GM12865 (cell line): ENCODE measurements around the gene CEP128.
"Not testable (repeated sequence)": the region's sequence is repeated elsewhere in the genome, so short reads cannot be mapped to it uniquely, and the experiment has no call there.

Experiments
- DNase-seq: peaks from one replicate; pipeline ENCODE4 v3.0.0; 2010; ENCODE audit warnings: low read depth
- H3K4me3 ChIP-seq: 2 replicates; pipeline ENCODE4 v1.5.1; 2011; ENCODE audit warnings: mild to moderate bottlenecking, low read depth, low read length, control low read depth
- TF ChIP-seq, protein P1 (sequence below): IDR thresholded peaks from 2 replicates; pipeline ENCODE4 v1.5.1; 2011; ENCODE audit warnings: low read length, control low read depth, low read depth, inconsistent platforms; ENCODE audit not compliant: insufficient read depth; ENCODE audit errors: missing control alignments

CEP128 gene

GRCh38 chr14:80927083-80927989 is 14.2 kb downstream of the CEP128 start:
- no peak overlapping the region for H3K4me3 ChIP-seq
- TF ChIP-seq, protein P1, sequence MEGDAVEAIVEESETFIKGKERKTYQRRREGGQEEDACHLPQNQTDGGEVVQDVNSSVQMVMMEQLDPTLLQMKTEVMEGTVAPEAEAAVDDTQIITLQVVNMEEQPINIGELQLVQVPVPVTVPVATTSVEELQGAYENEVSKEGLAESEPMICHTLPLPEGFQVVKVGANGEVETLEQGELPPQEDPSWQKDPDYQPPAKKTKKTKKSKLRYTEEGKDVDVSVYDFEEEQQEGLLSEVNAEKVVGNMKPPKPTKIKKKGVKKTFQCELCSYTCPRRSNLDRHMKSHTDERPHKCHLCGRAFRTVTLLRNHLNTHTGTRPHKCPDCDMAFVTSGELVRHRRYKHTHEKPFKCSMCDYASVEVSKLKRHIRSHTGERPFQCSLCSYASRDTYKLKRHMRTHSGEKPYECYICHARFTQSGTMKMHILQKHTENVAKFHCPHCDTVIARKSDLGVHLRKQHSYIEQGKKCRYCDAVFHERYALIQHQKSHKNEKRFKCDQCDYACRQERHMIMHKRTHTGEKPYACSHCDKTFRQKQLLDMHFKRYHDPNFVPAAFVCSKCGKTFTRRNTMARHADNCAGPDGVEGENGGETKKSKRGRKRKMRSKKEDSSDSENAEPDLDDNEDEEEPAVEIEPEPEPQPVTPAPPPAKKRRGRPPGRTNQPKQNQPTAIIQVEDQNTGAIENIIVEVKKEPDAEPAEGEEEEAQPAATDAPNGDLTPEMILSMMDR, result no peak
- DNase-seq, result no peak

DNA sequence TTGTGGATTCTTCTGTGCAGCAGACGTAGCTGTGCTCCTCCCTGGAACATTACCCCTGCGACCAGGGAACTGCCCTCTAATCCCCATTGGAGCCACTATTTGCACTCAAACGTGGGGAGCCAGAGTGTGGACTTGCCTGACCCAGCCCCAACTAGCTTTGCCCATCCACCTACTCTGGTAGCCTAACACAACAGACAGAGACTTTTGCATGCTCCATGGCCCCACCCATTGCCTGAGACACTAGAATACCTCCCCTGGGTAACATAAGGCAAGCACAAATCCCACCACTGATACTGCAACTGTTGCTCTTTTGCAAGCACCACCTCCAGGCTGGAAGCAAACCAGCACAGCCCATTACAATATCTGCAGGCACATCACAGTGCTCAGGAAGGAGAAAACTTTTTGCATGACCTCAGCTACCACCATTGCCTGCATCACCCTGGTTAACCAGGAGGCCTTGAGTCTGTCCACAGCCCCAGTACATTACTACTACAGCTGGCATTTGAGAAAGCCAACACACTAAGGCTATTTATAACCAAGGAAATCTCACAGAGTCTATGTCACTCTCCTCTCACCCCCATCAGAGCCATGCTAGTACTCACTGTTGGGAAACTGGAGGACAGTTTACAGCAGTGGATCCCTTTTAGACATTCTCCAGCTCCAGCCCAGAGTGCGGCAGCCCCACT is 15.0 kb downstream of the CEP128 start:
- no peak overlapping the region for H3K4me3 ChIP-seq
- TF ChIP-seq, protein P1, result no peak
- peak; percentile 9 for DNase-seq

DNA sequence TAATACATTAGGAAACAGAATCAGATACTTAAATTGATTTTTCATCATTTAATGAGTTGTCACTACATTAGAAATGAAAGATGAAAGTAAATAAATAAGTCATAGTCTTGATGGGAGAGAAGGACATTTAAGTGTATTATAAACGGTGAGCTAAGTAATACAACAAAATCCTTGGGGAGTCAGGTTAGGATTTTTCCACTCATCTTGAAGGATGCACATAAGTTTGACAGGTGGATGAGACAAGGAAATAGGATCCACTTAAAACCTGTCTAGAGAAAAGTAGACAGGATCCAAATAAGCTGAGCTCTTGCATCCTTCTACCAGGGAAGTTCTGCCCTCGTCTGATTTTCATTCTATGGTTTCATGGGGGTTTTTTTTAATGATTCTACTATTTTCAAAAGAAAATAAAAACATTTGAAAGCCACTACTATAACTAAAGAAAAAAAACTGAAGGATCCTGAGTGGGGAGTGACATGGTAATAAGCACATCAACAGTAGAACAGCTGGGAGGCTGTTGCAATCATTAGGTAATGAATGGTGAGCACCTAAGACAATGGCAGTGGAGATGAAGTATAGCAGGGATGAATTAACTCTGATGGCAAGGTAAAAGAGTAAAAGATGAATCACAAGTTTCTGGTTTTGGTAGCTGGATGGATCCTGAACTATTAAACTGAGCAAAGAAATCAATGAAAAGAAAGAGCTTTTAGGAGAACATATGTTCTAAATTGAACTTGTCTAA is 17.0 kb downstream of the CEP128 start:
- TF ChIP-seq, protein P1, result no peak
- no peak for DNase-seq

DNA sequence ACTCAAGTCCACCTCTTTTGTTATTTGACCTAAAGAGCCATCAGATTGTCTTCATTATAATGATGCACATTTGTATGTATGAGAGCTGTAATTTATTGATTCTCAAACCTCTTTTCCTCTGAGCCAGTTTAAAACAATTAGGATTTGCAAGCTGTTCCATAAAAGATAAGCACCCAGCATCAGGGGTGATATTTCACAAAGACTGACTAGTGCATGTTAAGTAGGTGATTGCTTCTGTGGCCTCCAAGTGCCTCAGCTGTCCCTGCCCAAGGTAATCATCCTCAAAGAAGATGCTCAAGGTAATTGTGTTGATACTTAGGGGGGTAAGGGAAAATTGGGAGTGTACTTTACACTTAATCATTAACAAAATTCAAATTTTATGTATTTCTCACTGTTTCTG is 18.2 kb downstream of the CEP128 start:
- DNase-seq, result no peak
- H3K4me3 ChIP-seq, result no peak overlapping the region
- TF ChIP-seq, protein P1, result no peak

More for the DNA sequence above, 17.0 kb downstream of the CEP128 start:
- H3K4me3 ChIP-seq, result no peak overlapping the region

- DNase-seq, result no peak
Observed at GRCh38 chr14:80919622-80920021, 21.9 kb downstream of the CEP128 start.

GRCh38 chr14:80912013-80912412 is 29.5 kb downstream of the CEP128 start:
- not testable (repeated sequence) for H3K4me3 ChIP-seq, DNase-seq

More at GRCh38 chr14:80919622-80920021, 21.9 kb downstream of the CEP128 start:
- H3K4me3 ChIP-seq, result no peak overlapping the region
- TF ChIP-seq, protein P1, result no peak

- no peak for DNase-seq
Observed at GRCh38 chr14:80906946-80907345, 34.6 kb downstream of the CEP128 start.

More at GRCh38 chr14:80906946-80907345, 34.6 kb downstream of the CEP128 start:
- TF ChIP-seq, protein P1, result no peak
- H3K4me3 ChIP-seq, result no peak overlapping the region
